Measurements from ENCODE around the gene MSLN.

GRCh38 chr16:719815-720446, 40.6 kb upstream of the MSLN start:
- TF ChIP-seq, protein P1, sequence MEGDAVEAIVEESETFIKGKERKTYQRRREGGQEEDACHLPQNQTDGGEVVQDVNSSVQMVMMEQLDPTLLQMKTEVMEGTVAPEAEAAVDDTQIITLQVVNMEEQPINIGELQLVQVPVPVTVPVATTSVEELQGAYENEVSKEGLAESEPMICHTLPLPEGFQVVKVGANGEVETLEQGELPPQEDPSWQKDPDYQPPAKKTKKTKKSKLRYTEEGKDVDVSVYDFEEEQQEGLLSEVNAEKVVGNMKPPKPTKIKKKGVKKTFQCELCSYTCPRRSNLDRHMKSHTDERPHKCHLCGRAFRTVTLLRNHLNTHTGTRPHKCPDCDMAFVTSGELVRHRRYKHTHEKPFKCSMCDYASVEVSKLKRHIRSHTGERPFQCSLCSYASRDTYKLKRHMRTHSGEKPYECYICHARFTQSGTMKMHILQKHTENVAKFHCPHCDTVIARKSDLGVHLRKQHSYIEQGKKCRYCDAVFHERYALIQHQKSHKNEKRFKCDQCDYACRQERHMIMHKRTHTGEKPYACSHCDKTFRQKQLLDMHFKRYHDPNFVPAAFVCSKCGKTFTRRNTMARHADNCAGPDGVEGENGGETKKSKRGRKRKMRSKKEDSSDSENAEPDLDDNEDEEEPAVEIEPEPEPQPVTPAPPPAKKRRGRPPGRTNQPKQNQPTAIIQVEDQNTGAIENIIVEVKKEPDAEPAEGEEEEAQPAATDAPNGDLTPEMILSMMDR (IDR thresholded peaks at IDR 0.05), result no peak
- no peak for TF ChIP-seq POLR2A (IDR thresholded peaks at IDR 0.05)

Data from esophagus squamous epithelium (tissue), 4 donors.